Right lobe of liver (tissue), 4 donors: ENCODE measurements around the gene CHRNB2.

Experiments
- POLR2A ChIP-seq: fragments of 450-650 bp; IDR thresholded peaks from one replicate; pipeline ENCODE4 v1.6.1; 2017; ENCODE audit warnings: antibody characterized with exemption, mild to moderate bottlenecking
- TF ChIP-seq, protein P1 (sequence below), 4 donors: fragments of 200-600 bp in 3 of 4; fragments of 450-650 bp in 1 of 4; IDR thresholded peaks; one replicate each; pipeline versions ENCODE4 v1.5.1 to v1.8.0; 2016 to 2022; ENCODE audit warnings: antibody characterized with exemption in 4 of 4, mild to moderate bottlenecking in 2 of 4
- donor health status: DM: no; HTN: no; CAD: no.
- donor health status: DM: no; HTN: no; CAD: no.
- donor health status: DM: no; HTN: yes; CAD: no.

DNA sequence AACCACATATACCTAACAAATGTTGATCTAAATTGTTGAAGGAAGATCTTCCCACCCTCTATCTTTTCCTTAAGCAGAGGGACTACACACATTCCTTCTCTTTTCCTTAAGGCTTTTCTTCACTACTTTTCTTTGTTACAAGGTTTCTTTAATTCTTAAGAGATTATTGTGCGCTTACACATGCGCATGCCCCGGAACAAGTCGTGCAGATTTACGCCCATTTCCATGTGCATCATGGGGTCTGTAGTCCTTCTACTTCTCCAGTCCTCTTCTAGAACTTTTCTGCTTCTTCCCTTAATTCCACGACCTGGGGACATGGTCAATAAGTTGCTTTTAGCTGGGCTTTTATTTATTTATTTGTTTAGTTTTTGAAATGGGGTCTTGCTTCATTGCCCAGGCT is 1.7 kb upstream of the CHRNB2 start:
- TF ChIP-seq, protein P1, sequence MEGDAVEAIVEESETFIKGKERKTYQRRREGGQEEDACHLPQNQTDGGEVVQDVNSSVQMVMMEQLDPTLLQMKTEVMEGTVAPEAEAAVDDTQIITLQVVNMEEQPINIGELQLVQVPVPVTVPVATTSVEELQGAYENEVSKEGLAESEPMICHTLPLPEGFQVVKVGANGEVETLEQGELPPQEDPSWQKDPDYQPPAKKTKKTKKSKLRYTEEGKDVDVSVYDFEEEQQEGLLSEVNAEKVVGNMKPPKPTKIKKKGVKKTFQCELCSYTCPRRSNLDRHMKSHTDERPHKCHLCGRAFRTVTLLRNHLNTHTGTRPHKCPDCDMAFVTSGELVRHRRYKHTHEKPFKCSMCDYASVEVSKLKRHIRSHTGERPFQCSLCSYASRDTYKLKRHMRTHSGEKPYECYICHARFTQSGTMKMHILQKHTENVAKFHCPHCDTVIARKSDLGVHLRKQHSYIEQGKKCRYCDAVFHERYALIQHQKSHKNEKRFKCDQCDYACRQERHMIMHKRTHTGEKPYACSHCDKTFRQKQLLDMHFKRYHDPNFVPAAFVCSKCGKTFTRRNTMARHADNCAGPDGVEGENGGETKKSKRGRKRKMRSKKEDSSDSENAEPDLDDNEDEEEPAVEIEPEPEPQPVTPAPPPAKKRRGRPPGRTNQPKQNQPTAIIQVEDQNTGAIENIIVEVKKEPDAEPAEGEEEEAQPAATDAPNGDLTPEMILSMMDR (IDR thresholded peaks at IDR 0.05), result no peak
- no peak for TF ChIP-seq POLR2A
